IMR-90 (cell line): ENCODE results near the gene IFT20. TPM values are rescaled to one million over a fixed set of nuclear protein-coding genes. Genes with fewer than 3 reads are reported as not detected.

Source experiments
- ATAC-seq: fragments of 200-7000 bp; cut with Tn5 transposase; 2 replicates; pipeline ENCODE4 v1.9.1; 2020; ENCODE audit warnings: low read depth, mild to moderate bottlenecking, moderate library complexity
- BruUV-seq: library from RNA; stranded (reverse); fragments of 400-500 nt; replicated peaks from 2 replicates; lab custom pipeline; 2021; lab: Mats Ljungman, UMichigan
- CTCF ChIA-PET: fragments of 300-600 bp; formaldehyde crosslinking; extraction: SDS; loops from one replicate; lab custom pipeline; 2021; ENCODE audit warnings: antibody characterized with exemption; lab: Yijun Ruan, JAX
- POLR2A ChIA-PET: fragments of 300-600 bp; sonication (Branson Sonifier 250); formaldehyde crosslinking; loops from one replicate; lab custom pipeline; 2022; ENCODE audit warnings: antibody characterized with exemption; ENCODE audit not compliant: unreplicated experiment; lab: Charles Lee
- DNase-seq: peaks from one replicate; pipeline ENCODE4 v3.0.0; 2013
- H2AFZ ChIP-seq: replicated peaks from 2 replicates; pipeline ENCODE3; 2013; ENCODE audit warnings: low read length, mild to moderate bottlenecking; ENCODE audit not compliant: poor library complexity
- H2AK5ac ChIP-seq: 2 replicates; pipeline ENCODE4 v1.6.1; 2013; ENCODE audit warnings: low read depth, low read length, inconsistent platforms
- H2AK9ac ChIP-seq: replicated peaks from 2 replicates; pipeline ENCODE3; 2013; ENCODE audit warnings: mild to moderate bottlenecking, low read depth, low read length, moderate library complexity; ENCODE audit not compliant: poor library complexity
- H2BK120ac ChIP-seq: 2 replicates; pipeline ENCODE4 v1.6.1; 2013; ENCODE audit warnings: low read depth, low read length, inconsistent platforms
- H2BK15ac ChIP-seq: 3 replicates; pipeline ENCODE4 v1.6.1; 2013; ENCODE audit warnings: low read depth, low read length, inconsistent platforms
- H2BK20ac ChIP-seq: 2 replicates; pipeline ENCODE4 v1.6.1; 2013; ENCODE audit warnings: low read depth, mild to moderate bottlenecking, inconsistent platforms, low read length, moderate library complexity
- H2BK5ac ChIP-seq: 2 replicates; pipeline ENCODE4 v1.6.1; 2013; ENCODE audit warnings: mild to moderate bottlenecking, low read depth, low read length, inconsistent platforms; ENCODE audit not compliant: poor library complexity, severe bottlenecking
- H3K14ac ChIP-seq: replicated peaks from 2 replicates; pipeline ENCODE4 v1.6.1; 2013; ENCODE audit warnings: low read depth, low read length, inconsistent platforms
- H3K18ac ChIP-seq: 2 replicates; pipeline ENCODE4 v1.6.1; 2013; ENCODE audit warnings: low read depth, low read length, control low read depth
- H3K23ac ChIP-seq: 2 replicates; pipeline ENCODE4 v1.6.1; 2013; ENCODE audit warnings: low read depth, low read length, inconsistent platforms
- H3K27ac ChIP-seq: 2 replicates; pipeline ENCODE4 v1.5.1; 2013; ENCODE audit warnings: mild to moderate bottlenecking, control low read depth, low read length; ENCODE audit not compliant: insufficient read depth
- H3K27me3 ChIP-seq: 2 replicates; pipeline ENCODE4 v1.6.1; 2013; ENCODE audit warnings: low read length; ENCODE audit not compliant: control insufficient read depth, insufficient read depth
- H3K36me3 ChIP-seq: 2 replicates; pipeline ENCODE4 v1.6.1; 2013; ENCODE audit warnings: low read length, mixed read lengths; ENCODE audit not compliant: control insufficient read depth, insufficient read depth
- H3K4ac ChIP-seq: 2 replicates; pipeline ENCODE4 v1.6.1; 2013; ENCODE audit warnings: low read depth, low read length, inconsistent platforms
- H3K4me1 ChIP-seq: 2 replicates; pipeline ENCODE4 v1.6.1; 2013; ENCODE audit warnings: low read length, mixed read lengths; ENCODE audit not compliant: control insufficient read depth, insufficient read depth
- H3K4me2 ChIP-seq: 2 replicates; pipeline ENCODE4 v1.6.1; 2013; ENCODE audit warnings: low read depth, mild to moderate bottlenecking, control low read depth, low read length, moderate library complexity
- H3K4me3 ChIP-seq: 2 replicates; pipeline ENCODE4 v1.5.1; 2013; ENCODE audit warnings: low read depth, mild to moderate bottlenecking, control low read depth, low read length, moderate library complexity; ENCODE audit not compliant: insufficient read depth
- H3K56ac ChIP-seq: 2 replicates; pipeline ENCODE4 v1.6.1; 2013; ENCODE audit warnings: low read length, inconsistent platforms; ENCODE audit not compliant: insufficient read depth; ENCODE audit errors: extremely low read depth
- H3K79me1 ChIP-seq, 2 experiments: 2 replicates each; pipeline ENCODE4 v1.6.1; 2013; ENCODE audit warnings: low read length in 2 of 2, inconsistent platforms in 1 of 2, low read depth in 1 of 2
- H3K9ac ChIP-seq: 2 replicates; pipeline ENCODE4 v1.6.1; 2013; ENCODE audit warnings: low read depth, low read length, control low read depth
- H3K9me1 ChIP-seq: 2 replicates; pipeline ENCODE4 v1.6.1; 2013; ENCODE audit warnings: low read length, inconsistent platforms; ENCODE audit not compliant: insufficient read depth
- H3K9me3 ChIP-seq: 2 replicates; pipeline ENCODE4 v1.6.1; 2013; ENCODE audit warnings: low read length; ENCODE audit not compliant: control insufficient read depth, insufficient read depth
- H4K20me1 ChIP-seq: 2 replicates; pipeline ENCODE4 v1.6.1; 2013; ENCODE audit warnings: low read length, inconsistent platforms; ENCODE audit not compliant: insufficient read depth
- H4K5ac ChIP-seq: 2 replicates; pipeline ENCODE4 v1.6.1; 2013; ENCODE audit warnings: mild to moderate bottlenecking, low read depth, low read length, control low read depth
- H4K8ac ChIP-seq, 2 experiments: 2 replicates each; pipeline ENCODE4 v1.6.1; 2013; ENCODE audit warnings: low read depth in 2 of 2, low read length in 2 of 2, control low read depth in 1 of 2, inconsistent platforms in 1 of 2
- H4K91ac ChIP-seq: 2 replicates; pipeline ENCODE4 v1.6.1; 2013; ENCODE audit warnings: low read depth, low read length, inconsistent platforms; ENCODE audit not compliant: insufficient read depth
- CEBPB ChIP-seq: IDR thresholded peaks from 2 replicates; pipeline ENCODE4 v1.6.1; 2012; ENCODE audit warnings: low read depth, low read length, improper control_type of control experiment
- WGBS, 2 experiments: methylation state at CpG; one replicate each; pipeline versions ENCODE4 v1.1.5 to v1.1.7; 2013; ENCODE audit warnings: missing lambda C conversion rate in 2 of 2; ENCODE audit not compliant: insufficient read length in 1 of 2; ENCODE audit errors: extremely low coverage in 2 of 2; 5-methylcytosine and 5-hydroxymethylcytosine counted together
- dilution Hi-C: fragments of 300-500 bp; cut with HindIII; formaldehyde crosslinking; loops from one replicate; pipeline ENCODE4 v1.14.3; 2018; ENCODE audit warnings: low sequenced_read_pairs; ENCODE audit not compliant: unreplicated experiment
- in situ Hi-C: fragments of 300-500 bp; cut with MboI; formaldehyde crosslinking; loops from 3 replicates; pipeline ENCODE4 v1.14.3; 2019; ENCODE audit warnings: low sequenced_read_pairs, inconsistent platforms, mixed read lengths
- intact Hi-C: fragments of 100-400 bp; cut with micrococcal nuclease; formaldehyde crosslinking; loops from 2 replicates; pipeline ENCODE4 v1.10.0; 2022
- polyA plus RNA-seq, 3 experiments: library from polyadenylated mRNA; depleted of rRNA; stranded (reverse); fragments of >200 nt; gene quantifications; 2 replicates each; pipeline ENCODE4 v1.2.3, GENCODE V29; 2012; ENCODE audit warnings: low replicate concordance in 1 of 3
- total RNA-seq: library from RNA; depleted of rRNA; stranded (reverse); fragments of >200 nt; gene quantifications from 2 replicates; pipeline ENCODE4 v1.2.3, GENCODE V29; 2012

Gene IFT20
- total and polyA plus RNA-seq, 2 of the 4 experiments (the other 2 are of a cell fraction) = 25.5 to 46.3 TPM

DNA sequence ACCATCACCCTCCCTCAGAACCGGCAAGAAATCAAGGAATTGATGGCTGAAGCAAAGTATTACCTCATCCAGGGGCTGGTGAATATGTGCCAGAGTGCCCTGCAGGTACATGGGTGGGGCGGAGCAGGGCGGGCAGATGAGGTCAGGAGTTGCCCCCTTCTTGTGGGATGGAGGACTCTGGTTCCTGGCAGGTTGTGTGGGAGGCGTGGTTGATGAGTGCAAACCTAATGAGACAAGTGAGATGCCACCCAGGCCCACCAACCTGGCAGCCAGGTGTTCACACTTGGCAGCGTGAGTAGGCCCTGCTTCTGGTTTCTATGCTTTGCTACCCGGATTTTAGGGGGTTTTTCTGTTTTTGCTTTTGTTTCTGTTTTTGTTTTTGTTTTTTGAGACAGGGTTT, 5.1 kb upstream of the IFT20 start:
- Histone ChIP-seq H4K8ac (no peak overlapping the region), H3K23ac (no peak overlapping the region), H2BK15ac (no peak overlapping the region), H3K4me1 (peaks cover 8% of the 10 kb centered on the region), H3K4ac (no peak overlapping the region), H4K20me1 (peaks cover 36% of the 10 kb centered on the region; the same call in 1 of the 2 replicates), H2AFZ (no peak overlapping the region), H3K27ac (no peak overlapping the region), H3K14ac (no peak overlapping the region), H3K79me1 (peaks cover 26 to 90% of the 10 kb centered on the region in 2 experiments; a peak in 3 of 4 replicates), H3K56ac (no peak overlapping the region), H3K9me3 (no peaks in the 10 kb centered on the region), H2BK20ac (no peak overlapping the region), H2BK120ac (no peak overlapping the region), H4K91ac (no peak overlapping the region), H4K5ac (no peak overlapping the region), H2BK5ac (no peak overlapping the region), H3K9ac (no peak overlapping the region), H2AK5ac (no peak overlapping the region), H3K9me1 (peaks cover 13% of the 10 kb centered on the region), H3K4me2 (no peak overlapping the region), H3K36me3 (peaks cover 57% of the 10 kb centered on the region), H2AK9ac (no peak overlapping the region), H3K18ac (no peak overlapping the region), H3K4me3 (no peak overlapping the region), H3K27me3 (no peaks in the 10 kb centered on the region)
- ATAC-seq (no peak), DNase-seq (no peak)
- intact Hi-C loops = no loop called here
- no CpG with 5 or more reads among the region's 6 CpGs for WGBS, 2 experiments
- ChIA-PET POLR2A (no interaction called here), CTCF (no interaction called here)
- no TSS peak for BruUV-seq
- in situ Hi-C loops = loop anchor here (25.0 kb wide), 1 partner anchor 803 kb away; no protein-coding TSS in a partner anchor
- dilution Hi-C loops = no loop called here
- TF ChIP-seq CEBPB = no peak
